Keratinocyte (primary cell): ENCODE data around the gene BMP15. TPM values are rescaled to one million over a fixed set of nuclear protein-coding genes. Genes with fewer than 3 reads are reported as not detected.

Experiments used
- DNase-seq: peaks from one replicate; pipeline ENCODE4 v3.0.0-alpha.2; 2011; ENCODE audit warnings: low read depth, missing footprints, low spot score
- FAIRE-seq: peaks from 2 replicates; lab custom pipeline; 2011; peaks lifted over from hg19 to GRCh38; lab: Jason Lieb, UNC
- H2AFZ ChIP-seq: 2 replicates; pipeline ENCODE4 v1.6.0; 2012; ENCODE audit warnings: low read length, control low read depth, inconsistent platforms; ENCODE audit not compliant: control insufficient read depth
- H3K27ac ChIP-seq: 2 replicates; pipeline ENCODE4 v1.5.1; 2011; ENCODE audit warnings: low read length; ENCODE audit not compliant: control insufficient read depth, insufficient read depth
- H3K27me3 ChIP-seq: 3 replicates; pipeline ENCODE4 v1.6.0; 2011; ENCODE audit warnings: low read length; ENCODE audit not compliant: control insufficient read depth, insufficient read depth; ENCODE audit errors: extremely low read depth
- H3K36me3 ChIP-seq, 2 experiments: 2 replicates in 1 of 2; 3 replicates in 1 of 2; pipeline ENCODE4 v1.5.1; 2011; ENCODE audit warnings: low read length in 2 of 2, mild to moderate bottlenecking in 1 of 2; ENCODE audit not compliant: control insufficient read depth in 2 of 2, insufficient read depth in 2 of 2; ENCODE audit errors: extremely low read depth in 1 of 2
- H3K4me1 ChIP-seq: 3 replicates; pipeline ENCODE4 v1.5.1; 2011; ENCODE audit warnings: low read length; ENCODE audit not compliant: control insufficient read depth, insufficient read depth; ENCODE audit errors: extremely low read depth
- H3K4me2 ChIP-seq: 3 replicates; pipeline ENCODE4 v1.6.0; 2011; ENCODE audit warnings: low read depth, low read length; ENCODE audit not compliant: control insufficient read depth, insufficient read depth; ENCODE audit errors: extremely low read depth
- H3K4me3 ChIP-seq, 3 experiments: fragments of 200-600 bp in 1 of 3; sonication (generic) in 1 of 3; 2 replicates in 2 of 3; 3 replicates in 1 of 3; pipeline ENCODE4 v1.5.1; 2011 to 2016; ENCODE audit warnings: low read length in 3 of 3, mild to moderate bottlenecking in 3 of 3, control low read depth in 2 of 3, inconsistent platforms in 1 of 3, low read depth in 1 of 3, mixed read lengths in 1 of 3, mixed run types in 1 of 3, moderate library complexity in 1 of 3; ENCODE audit not compliant: control insufficient read depth in 2 of 3, insufficient read depth in 2 of 3; ENCODE audit errors: extremely low read depth in 1 of 3
- H3K79me2 ChIP-seq: 2 replicates; pipeline ENCODE4 v1.6.0; 2012; ENCODE audit warnings: low read length; ENCODE audit not compliant: control insufficient read depth, insufficient read depth
- H3K9ac ChIP-seq: 3 replicates; pipeline ENCODE4 v1.6.0; 2011; ENCODE audit warnings: low read length; ENCODE audit not compliant: control insufficient read depth, insufficient read depth; ENCODE audit errors: extremely low read depth
- H3K9me1 ChIP-seq: 3 replicates; pipeline ENCODE4 v1.6.0; 2011; ENCODE audit warnings: low read length; ENCODE audit not compliant: control insufficient read depth, insufficient read depth; ENCODE audit errors: extremely low read depth
- H3K9me3 ChIP-seq: 2 replicates; pipeline ENCODE4 v1.5.1; 2012; ENCODE audit warnings: low read depth, low read length; ENCODE audit not compliant: control insufficient read depth
- H4K20me1 ChIP-seq: 3 replicates; pipeline ENCODE4 v1.6.0; 2011; ENCODE audit warnings: low read length; ENCODE audit not compliant: control insufficient read depth, insufficient read depth; ENCODE audit errors: extremely low read depth
- EZH2 ChIP-seq: IDR thresholded peaks from one replicate; pipeline ENCODE4 v1.6.1; 2012; ENCODE audit warnings: inconsistent platforms, mild to moderate bottlenecking, low read length, moderate library complexity
- dilution Hi-C: fragments of 300-500 bp; cut with MboI; formaldehyde crosslinking; loops from one replicate; pipeline ENCODE4 v1.7.0; 2020; ENCODE audit warnings: low sequenced_read_pairs; ENCODE audit not compliant: extremely low pct_ligation_motif_present
- polyA plus RNA-seq, 5 experiments: library from polyadenylated mRNA; depleted of rRNA in 3 of 5; stranded (reverse) in 3 of 5; stranded (forward) in 1 of 5; unstranded in 1 of 5; fragments of >200 nt; gene quantifications; 1 replicate in 1 of 5; 2 replicates in 3 of 5; 3 replicates in 1 of 5; pipeline versions ENCODE4 v1.2.1 to v1.2.3, GENCODE V29; 2011 to 2012; ENCODE audit warnings: missing spikeins in 2 of 5, low read depth in 1 of 5, low replicate concordance in 1 of 5
- TF ChIP-seq, protein P1 (sequence below), 3 experiments: IDR thresholded peaks in 1 of 3; conservative IDR thresholded peaks in 1 of 3; optimal IDR thresholded peaks in 1 of 3; 2 replicates in 2 of 3; 3 replicates in 1 of 3; pipeline versions ENCODE3 to v1.5.1; 2011; ENCODE audit warnings: low read length in 3 of 3, mild to moderate bottlenecking in 3 of 3, moderate library complexity in 2 of 3, control low read depth in 1 of 3, inconsistent platforms in 1 of 3; ENCODE audit not compliant: insufficient read depth in 2 of 3; ENCODE audit errors: extremely low read depth in 1 of 3

Gene BMP15
- polyA plus RNA-seq, 1 donor (not counting 4 experiments of a cell fraction or from before 2014, with no cell fraction given): not detected

DNA sequence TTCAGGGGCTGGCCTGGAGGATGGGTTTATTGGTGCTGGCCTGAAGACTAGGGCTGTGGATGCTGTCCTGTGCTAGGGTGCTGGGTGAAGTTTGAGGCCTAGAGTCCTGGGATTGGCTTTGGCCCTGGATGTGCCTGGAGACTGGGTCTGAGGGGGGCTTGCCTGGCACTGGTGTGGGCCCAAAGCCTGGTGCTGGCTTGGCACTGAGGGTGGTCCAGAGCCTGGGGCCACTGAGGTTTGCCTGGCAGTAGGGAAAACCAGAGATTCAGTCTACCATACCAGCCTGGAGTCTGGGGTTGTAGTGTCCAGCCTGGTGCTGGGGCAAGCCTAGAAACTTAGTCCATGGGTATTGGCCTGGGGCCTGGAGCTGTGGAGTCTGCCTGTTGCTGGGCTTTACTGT is 16.6 kb downstream of the BMP15 start:
- Histone ChIP-seq H3K4me2 (no peak overlapping the region), H3K4me1 (no peaks in the 10 kb centered on the region), H3K4me3 (no peak overlapping the region), H3K27ac (no peak overlapping the region), H2AFZ (no peak overlapping the region), H3K9ac (no peak overlapping the region), H3K27me3 (no peaks in the 10 kb centered on the region), H4K20me1 (no peaks in the 10 kb centered on the region), H3K9me1 (no peaks in the 10 kb centered on the region), H3K9me3 (no peaks in the 10 kb centered on the region), H3K79me2 (no peaks in the 10 kb centered on the region), H3K36me3 (no peaks in the 10 kb centered on the region)
- no peak for FAIRE-seq
- DNase-seq: no peak
- dilution Hi-C loops: no loop called here
- TF ChIP-seq EZH2: no peak
- TF ChIP-seq, protein P1, sequence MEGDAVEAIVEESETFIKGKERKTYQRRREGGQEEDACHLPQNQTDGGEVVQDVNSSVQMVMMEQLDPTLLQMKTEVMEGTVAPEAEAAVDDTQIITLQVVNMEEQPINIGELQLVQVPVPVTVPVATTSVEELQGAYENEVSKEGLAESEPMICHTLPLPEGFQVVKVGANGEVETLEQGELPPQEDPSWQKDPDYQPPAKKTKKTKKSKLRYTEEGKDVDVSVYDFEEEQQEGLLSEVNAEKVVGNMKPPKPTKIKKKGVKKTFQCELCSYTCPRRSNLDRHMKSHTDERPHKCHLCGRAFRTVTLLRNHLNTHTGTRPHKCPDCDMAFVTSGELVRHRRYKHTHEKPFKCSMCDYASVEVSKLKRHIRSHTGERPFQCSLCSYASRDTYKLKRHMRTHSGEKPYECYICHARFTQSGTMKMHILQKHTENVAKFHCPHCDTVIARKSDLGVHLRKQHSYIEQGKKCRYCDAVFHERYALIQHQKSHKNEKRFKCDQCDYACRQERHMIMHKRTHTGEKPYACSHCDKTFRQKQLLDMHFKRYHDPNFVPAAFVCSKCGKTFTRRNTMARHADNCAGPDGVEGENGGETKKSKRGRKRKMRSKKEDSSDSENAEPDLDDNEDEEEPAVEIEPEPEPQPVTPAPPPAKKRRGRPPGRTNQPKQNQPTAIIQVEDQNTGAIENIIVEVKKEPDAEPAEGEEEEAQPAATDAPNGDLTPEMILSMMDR (optimal IDR thresholded peaks at IDR 0.05 in 1 of 3, IDR thresholded peaks at IDR 0.05 in 1 of 3, conservative IDR thresholded peaks at IDR 0.05 in 1 of 3; ENCODE audit: extremely low read depth in 1 of 3, insufficient read depth in 2 of 3, low read length in 3 of 3): no peak

DNA sequence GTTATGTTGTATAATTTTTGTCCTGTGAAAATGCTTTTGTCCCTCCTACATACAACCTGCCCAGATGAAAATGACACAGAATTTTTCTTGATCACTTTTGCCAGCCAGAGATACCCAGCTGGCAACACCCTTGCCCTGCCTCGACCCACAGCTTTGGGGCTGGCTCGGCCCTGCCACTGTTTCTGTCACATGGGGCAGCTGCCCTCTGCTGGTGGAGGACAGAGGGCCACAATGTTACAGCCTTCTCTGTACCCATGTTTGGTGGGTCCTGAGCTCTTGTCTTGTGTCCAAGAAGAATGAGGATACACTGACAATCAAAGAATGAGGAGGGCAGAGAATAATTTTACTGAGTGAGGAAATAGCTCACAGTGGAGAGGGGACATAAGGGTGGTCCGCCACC is 31.1 kb downstream of the BMP15 start:
- Histone ChIP-seq H2AFZ (no peak overlapping the region), H3K79me2 (no peaks in the 10 kb centered on the region), H3K9me3 (no peaks in the 10 kb centered on the region), H3K36me3 (no peaks in the 10 kb centered on the region), H3K4me1 (no peaks in the 10 kb centered on the region), H3K9ac (no peak overlapping the region), H3K27me3 (no peaks in the 10 kb centered on the region), H4K20me1 (no peaks in the 10 kb centered on the region), H3K4me2 (no peak overlapping the region), H3K9me1 (no peaks in the 10 kb centered on the region), H3K4me3 (no peak overlapping the region), H3K27ac (no peak overlapping the region)
- DNase-seq (no peak), FAIRE-seq (no peak)
- dilution Hi-C loops: no loop called here
- TF ChIP-seq, protein P1 (optimal IDR thresholded peaks at IDR 0.05 in 1 of 3, IDR thresholded peaks at IDR 0.05 in 1 of 3, conservative IDR thresholded peaks at IDR 0.05 in 1 of 3; ENCODE audit: extremely low read depth in 1 of 3, insufficient read depth in 2 of 3, low read length in 3 of 3): peak; percentile 33 to 69 (median 60)
- no peak for TF ChIP-seq EZH2
